H1 (cell line): ENCODE measurements around the gene UBL5. TPM values are rescaled to one million over a fixed set of nuclear protein-coding genes. Genes with fewer than 3 reads are reported as not detected.
"Not testable (repeated sequence)": the region's sequence is repeated elsewhere in the genome, so short reads cannot be mapped to it uniquely, and the experiment has no call there.

Experiments
- CTCF ChIA-PET: fragments of 300-600 bp; sonication (Branson Sonifier 250); formaldehyde crosslinking; loops from one replicate; lab custom pipeline; 2021; ENCODE audit not compliant: partially characterized antibody; lab: Charles Lee
- POLR2A ChIA-PET: fragments of 300-600 bp; sonication (Branson Sonifier 250); formaldehyde crosslinking; loops from one replicate; lab custom pipeline; 2021; ENCODE audit warnings: inconsistent platforms; ENCODE audit not compliant: partially characterized antibody; lab: Charles Lee
- DNase-seq, 2 experiments: peaks; one replicate each; pipeline versions ENCODE4 v3.0.0 to v3.0.0-alpha.2; 2010 to 2022; ENCODE audit warnings: low spot score in 2 of 2, low read depth in 1 of 2, mixed read lengths in 1 of 2
- FAIRE-seq: peaks from 2 replicates; lab custom pipeline; 2011; peaks lifted over from hg19 to GRCh38; lab: Jason Lieb, UNC
- H2AFZ ChIP-seq: 2 replicates; pipeline ENCODE4 v1.8.1; 2012; ENCODE audit warnings: low read length, inconsistent platforms
- H2AK5ac ChIP-seq: 2 replicates; pipeline ENCODE4 v1.6.1; 2013; ENCODE audit warnings: low read depth, low read length
- H2BK120ac ChIP-seq: replicated peaks from 2 replicates; pipeline ENCODE3; 2013; ENCODE audit warnings: low read depth, low read length, inconsistent platforms
- H2BK12ac ChIP-seq: 2 replicates; pipeline ENCODE4 v1.6.1; 2013; ENCODE audit warnings: low read depth, low read length
- H2BK15ac ChIP-seq: 2 replicates; pipeline ENCODE4 v1.6.1; 2013; ENCODE audit warnings: low read length
- H2BK20ac ChIP-seq: 2 replicates; pipeline ENCODE4 v1.6.1; 2013; ENCODE audit warnings: low read length
- H2BK5ac ChIP-seq: 2 replicates; pipeline ENCODE4 v1.6.1; 2013; ENCODE audit warnings: low read depth, low read length
- H3K14ac ChIP-seq: 2 replicates; pipeline ENCODE4 v1.6.1; 2013; ENCODE audit warnings: inconsistent platforms; ENCODE audit not compliant: insufficient read length
- H3K18ac ChIP-seq: 2 replicates; pipeline ENCODE4 v1.6.1; 2013; ENCODE audit warnings: low read length; ENCODE audit errors: extremely low read depth
- H3K23ac ChIP-seq: 2 replicates; pipeline ENCODE4 v1.6.1; 2013; ENCODE audit warnings: inconsistent platforms; ENCODE audit not compliant: insufficient read length
- H3K23me2 ChIP-seq: 2 replicates; pipeline ENCODE4 v1.6.1; 2013; ENCODE audit warnings: low read depth, low read length
- H3K27ac ChIP-seq: 2 replicates; pipeline ENCODE4 v1.6.1; 2011; ENCODE audit warnings: low read depth, low read length, inconsistent platforms
- H3K27me3 ChIP-seq, 4 experiments: replicated peaks in 1 of 4; 1 replicate in 1 of 4; 2 replicates in 3 of 4; pipeline versions ENCODE4 v1.6.1 to v1.8.1; 2011 to 2013; ENCODE audit warnings: low read length in 3 of 4, mild to moderate bottlenecking in 3 of 4, inconsistent platforms in 2 of 4, mixed read lengths in 2 of 4, moderate library complexity in 1 of 4; ENCODE audit not compliant: control insufficient read depth in 3 of 4, insufficient read depth in 3 of 4; ENCODE audit errors: extremely low read depth in 1 of 4
- H3K36me3 ChIP-seq, 4 experiments: 2 replicates each; pipeline versions ENCODE4 v1.6.1 to v1.8.1; 2011 to 2013; ENCODE audit warnings: mild to moderate bottlenecking in 4 of 4, low read length in 3 of 4, moderate library complexity in 2 of 4, control low read depth in 1 of 4, inconsistent platforms in 1 of 4; ENCODE audit not compliant: insufficient read depth in 4 of 4, control insufficient read depth in 2 of 4
- H3K4ac ChIP-seq: replicated peaks from 2 replicates; pipeline ENCODE3; 2013; ENCODE audit warnings: low read length, low read depth, mixed read lengths, inconsistent platforms; ENCODE audit not compliant: insufficient read length
- H3K4me1 ChIP-seq, 4 experiments: replicated peaks in 1 of 4; 1 replicate in 1 of 4; 2 replicates in 3 of 4; pipeline versions ENCODE4 v1.6.1 to v1.8.1; 2011 to 2013; ENCODE audit warnings: low read length in 3 of 4, inconsistent platforms in 2 of 4, mixed read lengths in 1 of 4; ENCODE audit not compliant: insufficient read depth in 4 of 4, control insufficient read depth in 3 of 4
- H3K4me2 ChIP-seq, 2 experiments: 2 replicates each; pipeline versions ENCODE4 v1.6.1 to v1.8.1; 2011 to 2013; ENCODE audit warnings: low read depth in 2 of 2, low read length in 2 of 2, control low read depth in 1 of 2, inconsistent platforms in 1 of 2, mild to moderate bottlenecking in 1 of 2; ENCODE audit not compliant: insufficient read depth in 1 of 2
- H3K4me3 ChIP-seq, 4 experiments: fragments of 200-600, 300-600 bp in 1 of 4; sonication (generic), shearing (Covaris generic), sonication (Bioruptor Twin) in 1 of 4; 2 replicates each; pipeline versions ENCODE4 v1.5.1 to v1.8.1; 2011 to 2016; ENCODE audit warnings: low read length in 4 of 4, low read depth in 3 of 4, control low read depth in 2 of 4, inconsistent platforms in 2 of 4, mild to moderate bottlenecking in 2 of 4, mixed read lengths in 1 of 4, moderate library complexity in 1 of 4; ENCODE audit not compliant: insufficient read depth in 2 of 4; ENCODE audit errors: extremely low read depth in 1 of 4
- H3K56ac ChIP-seq: replicated peaks from 2 replicates; pipeline ENCODE3; 2013; ENCODE audit warnings: low read depth, mild to moderate bottlenecking, mixed read lengths, low read length, inconsistent platforms; ENCODE audit not compliant: insufficient read length
- H3K79me1 ChIP-seq: 2 replicates; pipeline ENCODE4 v1.6.1; 2013; ENCODE audit warnings: low read depth, low read length, control low read depth
- H3K79me2 ChIP-seq, 2 experiments: 2 replicates each; pipeline versions ENCODE4 v1.6.1 to v1.8.1; 2012 to 2013; ENCODE audit warnings: low read length in 2 of 2, mild to moderate bottlenecking in 2 of 2, inconsistent platforms in 1 of 2; ENCODE audit not compliant: insufficient read depth in 2 of 2, control insufficient read depth in 1 of 2
- H3K9ac ChIP-seq, 4 experiments: replicated peaks in 1 of 4; 1 replicate in 1 of 4; 2 replicates in 3 of 4; pipeline versions ENCODE4 v1.6.1 to v1.8.1; 2011 to 2013; ENCODE audit warnings: low read depth in 3 of 4, low read length in 3 of 4, control low read depth in 2 of 4, mild to moderate bottlenecking in 2 of 4, moderate library complexity in 2 of 4, inconsistent platforms in 1 of 4; ENCODE audit errors: extremely low read depth in 1 of 4
- H3K9me3 ChIP-seq, 2 experiments: 2 replicates each; pipeline versions ENCODE4 v1.6.1 to v1.8.1; 2012 to 2013; ENCODE audit warnings: mild to moderate bottlenecking in 2 of 2, moderate library complexity in 2 of 2, control low read depth in 1 of 2, inconsistent platforms in 1 of 2, low read depth in 1 of 2, low read length in 1 of 2, mixed read lengths in 1 of 2; ENCODE audit not compliant: insufficient read depth in 2 of 2
- H4K20me1 ChIP-seq, 2 experiments: replicated peaks in 1 of 2; 2 replicates each; pipeline versions ENCODE3 to v1.8.1; 2011 to 2013; ENCODE audit warnings: inconsistent platforms in 2 of 2, low read length in 2 of 2, mild to moderate bottlenecking in 1 of 2; ENCODE audit not compliant: insufficient read depth in 2 of 2, control insufficient read depth in 1 of 2
- H4K5ac ChIP-seq: 2 replicates; pipeline ENCODE4 v1.6.1; 2013; ENCODE audit warnings: low read length, low read depth, mixed read lengths, inconsistent platforms; ENCODE audit not compliant: insufficient read length
- H4K8ac ChIP-seq: 2 replicates; pipeline ENCODE4 v1.8.0; 2013; ENCODE audit warnings: mild to moderate bottlenecking, moderate library complexity, low read length, inconsistent platforms; ENCODE audit not compliant: insufficient read depth; ENCODE audit errors: extremely low read depth
- H4K91ac ChIP-seq: replicated peaks from 2 replicates; pipeline ENCODE3; 2013; ENCODE audit warnings: low read length, mixed read lengths, inconsistent platforms; ENCODE audit not compliant: insufficient read length
- CTBP2 ChIP-seq: IDR thresholded peaks from 2 replicates; pipeline ENCODE4 v1.7.0; 2011; ENCODE audit warnings: borderline replicate concordance, mild to moderate bottlenecking, moderate library complexity, mixed read lengths, low read length; ENCODE audit not compliant: insufficient read depth, insufficient read length
- KDM1A ChIP-seq: fragments of 200-600, 300-600 bp; sonication (generic); IDR thresholded peaks from 2 replicates; pipeline ENCODE4 v1.7.1; 2016; ENCODE audit warnings: mild to moderate bottlenecking, low read length, borderline replicate concordance
- MAFK ChIP-seq: IDR thresholded peaks from 2 replicates; pipeline ENCODE4 v1.6.1; 2012; ENCODE audit warnings: low read depth, mild to moderate bottlenecking, improper control_type of control experiment, low read length
- RAD21 ChIP-seq, 2 experiments: IDR thresholded peaks in 1 of 2; conservative IDR thresholded peaks in 1 of 2; 2 replicates each; pipeline ENCODE4 v1.6.1; 2011; ENCODE audit warnings: low read depth in 2 of 2, low read length in 2 of 2, improper control_type of control experiment in 1 of 2, inconsistent platforms in 1 of 2, mild to moderate bottlenecking in 1 of 2, moderate library complexity in 1 of 2
- RFX5 ChIP-seq: IDR thresholded peaks from 2 replicates; pipeline ENCODE4 v1.6.1; 2011; ENCODE audit warnings: low read depth, low read length, improper control_type of control experiment, borderline replicate concordance
- SP1 ChIP-seq: IDR thresholded peaks from 2 replicates; pipeline ENCODE4 v1.6.1; 2011; ENCODE audit warnings: low read depth, low read length
- TAF1 ChIP-seq: IDR thresholded peaks from 2 replicates; pipeline ENCODE4 v1.6.1; 2011; ENCODE audit warnings: mild to moderate bottlenecking, low read depth, low read length
- WGBS, 2 experiments: shearing (Covaris generic) in 1 of 2; methylation state at CpG; one replicate each; pipeline versions ENCODE4 v1.1.6 to v1.1.7; 2013 to 2015; ENCODE audit warnings: low lambda C conversion rate in 2 of 2, mixed read lengths in 2 of 2, inconsistent platforms in 1 of 2, low coverage in 1 of 2, missing lambda C conversion rate in 1 of 2; ENCODE audit not compliant: insufficient replicate concordance in 2 of 2, insufficient coverage in 1 of 2, insufficient read length in 1 of 2; ENCODE audit errors: extremely low coverage in 1 of 2, missing lambda C conversion rate in 1 of 2; 5-methylcytosine and 5-hydroxymethylcytosine counted together
- polyA plus RNA-seq, 7 experiments: library from polyadenylated mRNA; depleted of rRNA in 3 of 7; stranded (reverse) in 5 of 7; unstranded in 2 of 7; fragments of >200 nt in 5 of 7; fragments of 200-250 nt in 2 of 7; gene quantifications; 1 replicate in 5 of 7; 2 replicates in 1 of 7; 4 replicates in 1 of 7; pipeline versions ENCODE4 v1.2.1 to v1.2.3, GENCODE V29; 2011 to 2013; ENCODE audit warnings: missing spikeins in 2 of 7, mixed read lengths in 2 of 7
- total RNA-seq: library from RNA; stranded (reverse); fragmentation: NEBNext Ultra II Directional; extraction: Animal tissue kit (Norgen Biotek cat#: 25700); gene quantifications from 2 replicates; pipeline ENCODE4 v1.2.1, GENCODE V29; 2021
- TF ChIP-seq, protein P1 (sequence below): IDR thresholded peaks from 2 replicates; pipeline ENCODE4 v1.6.1; 2012; ENCODE audit warnings: inconsistent platforms
- TF ChIP-seq, protein P2 (sequence below): IDR thresholded peaks from 2 replicates; pipeline ENCODE4 v1.6.1; 2011; ENCODE audit warnings: low read length, improper control_type of control experiment

Gene UBL5
- total and polyA plus RNA-seq, 2 of the 8 experiments (the other 6 are each of a cell fraction or from before 2014, with no cell fraction given): 416 to 1,209 TPM

DNA sequence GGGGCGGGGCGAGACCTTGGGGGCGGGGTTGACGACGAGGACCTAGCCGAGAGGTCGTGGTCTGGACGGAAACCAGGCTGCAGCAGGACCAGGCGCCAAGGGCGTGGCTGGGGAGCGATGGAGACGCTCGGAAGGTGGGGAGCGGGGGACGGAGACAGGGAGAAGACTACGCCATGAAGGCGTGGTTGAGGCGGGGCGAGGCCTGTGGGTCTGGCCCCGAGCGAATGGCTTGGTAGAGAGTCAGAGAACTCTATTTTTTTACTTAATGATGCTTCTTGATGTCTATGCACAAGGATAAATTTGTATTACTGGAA is 8.2 kb upstream of the UBL5 start (continued):
- TF ChIP-seq, protein P1, sequence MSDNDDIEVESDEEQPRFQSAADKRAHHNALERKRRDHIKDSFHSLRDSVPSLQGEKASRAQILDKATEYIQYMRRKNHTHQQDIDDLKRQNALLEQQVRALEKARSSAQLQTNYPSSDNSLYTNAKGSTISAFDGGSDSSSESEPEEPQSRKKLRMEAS: no peak; the same call in 1 of the 2 replicates
- no peak for TF ChIP-seq MAFK
- TF ChIP-seq KDM1A: no peak
- TF ChIP-seq, protein P2, sequence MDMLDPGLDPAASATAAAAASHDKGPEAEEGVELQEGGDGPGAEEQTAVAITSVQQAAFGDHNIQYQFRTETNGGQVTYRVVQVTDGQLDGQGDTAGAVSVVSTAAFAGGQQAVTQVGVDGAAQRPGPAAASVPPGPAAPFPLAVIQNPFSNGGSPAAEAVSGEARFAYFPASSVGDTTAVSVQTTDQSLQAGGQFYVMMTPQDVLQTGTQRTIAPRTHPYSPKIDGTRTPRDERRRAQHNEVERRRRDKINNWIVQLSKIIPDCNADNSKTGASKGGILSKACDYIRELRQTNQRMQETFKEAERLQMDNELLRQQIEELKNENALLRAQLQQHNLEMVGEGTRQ: no peak
- 0 out of 2 replicates have a peak, but pooled peaks have one; percentile 31 for TF ChIP-seq TAF1
- TF ChIP-seq CTBP2: no peak
- TF ChIP-seq RAD21 (IDR thresholded peaks at IDR 0.05 in 1 of 2, conservative IDR thresholded peaks at IDR 0.05 in 1 of 2; ENCODE audit: low read depth in 2 of 2, low read length in 2 of 2): no peak
- peak; percentile 85 for TF ChIP-seq SP1
- 0 out of 2 replicates have a peak, but pooled peaks have one; percentile 39 for TF ChIP-seq RFX5

DNA sequence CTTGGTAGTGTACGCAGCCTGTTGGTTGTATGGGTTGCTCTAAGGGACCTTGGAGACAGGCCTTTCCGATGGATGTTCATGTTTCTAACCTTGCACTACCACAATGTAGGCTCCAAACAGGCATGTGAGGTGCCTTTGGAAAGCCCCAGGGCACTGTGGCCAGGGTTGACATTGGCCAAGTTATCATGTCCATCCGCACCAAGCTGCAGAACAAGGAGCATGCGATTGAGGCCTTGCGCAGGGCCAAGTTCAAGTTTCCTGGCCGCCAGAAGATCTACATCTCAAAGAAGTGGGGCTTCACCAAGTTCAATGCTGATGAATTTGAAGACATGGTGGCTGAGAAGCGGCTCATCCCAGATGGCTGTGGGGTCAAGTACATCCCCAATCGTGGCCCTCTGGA is 7.7 kb upstream of the UBL5 start:
- CTCF ChIA-PET, H2AFZ ChIP-seq, FAIRE-seq, H3K56ac ChIP-seq, H3K9ac ChIP-seq, H2BK120ac ChIP-seq, H4K20me1 ChIP-seq, H3K23ac ChIP-seq, H4K91ac ChIP-seq, H3K9me3 ChIP-seq, H3K4me1 ChIP-seq, H3K79me1 ChIP-seq, H2BK5ac ChIP-seq, H3K23me2 ChIP-seq, H2BK20ac ChIP-seq, H2AK5ac ChIP-seq, DNase-seq, H4K5ac ChIP-seq, H2BK15ac ChIP-seq, H3K4ac ChIP-seq, H3K27ac ChIP-seq, H3K36me3 ChIP-seq, H4K8ac ChIP-seq, H3K14ac ChIP-seq, H3K27me3 ChIP-seq: not testable (repeated sequence)
- Histone ChIP-seq H3K4me3 (peak overlapping the region; percentile 18 to 47 (median 30); a peak in 5 of 8 replicates), H3K18ac (peak overlapping the region; percentile 24; the same call in 1 of the 2 replicates), H3K79me2 (peaks cover 0 to 29% of the 10 kb centered on the region in 2 experiments; a peak in 2 of 4 replicates), H3K4me2 (peak overlapping the region; percentile 57 to 58), H2BK12ac (peak overlapping the region; percentile 50; the same call in 1 of the 2 replicates)
- WGBS, 2 experiments: 93% methylated on average over 8 of the region's 8 CpGs; no CpG with 5 or more reads in 1 of the 2 experiments
- POLR2A ChIA-PET: interaction anchor here (2.1 kb wide), 1 partner anchor 13 kb away, joined by 11 read pairs; no protein-coding TSS in a partner anchor
